Heart left ventricle (tissue), 13 donors: ENCODE measurements around the gene RNF167.

Source experiments
- POLR2A ChIP-seq, 2 donors: fragments of 450-650 bp; IDR thresholded peaks; one replicate each; pipeline ENCODE4 v1.6.1; 2017; ENCODE audit warnings: antibody characterized with exemption in 2 of 2, mild to moderate bottlenecking in 2 of 2, moderate library complexity in 2 of 2
- TF ChIP-seq, protein P1 (sequence below), 12 donors: fragments of 200-600 bp; sonication (generic) in 4 of 12; IDR thresholded peaks; one replicate each; pipeline versions ENCODE4 v1.5.0 to v1.8.0; 2018 to 2022; ENCODE audit warnings: antibody characterized with exemption in 12 of 12, mild to moderate bottlenecking in 5 of 12
- donor health status: ischemic (EF 13 %, LVEDD 7.1; RV severe dilation, severe dysfunction).
- donor health status: DM: no; HTN: yes; CAD: no.
- donor health status: DM: no; HTN: no; CAD: no.
- donor health status: ischemic (EF 25% LVEDD 6.9; RV normal size, moderate dysfunction).
- donor health status: ischemic (EF 25% LVEDD 5.7; RV mildly dilated, moderate dysfunction).
- donor health status: ischemic (EF 35%, LVEDD 5.7; RV mildly dilated, moderate dysfunction).
- donor health status: nonischemic (EF 11% LVEDD 7.7; RV severe dilation, severe dysfunction).
- donor health status: DM: yes; HTN: yes; CAD: no.
- donor health status: PGD.
- donor health status: ischemic (EF 29% LVEDD 5.4; RV normal size, mild dysfunction).
- donor health status: nonischemic (EF 23%, LVEDD 6.1; RV moderate dilation, normal function).

DNA sequence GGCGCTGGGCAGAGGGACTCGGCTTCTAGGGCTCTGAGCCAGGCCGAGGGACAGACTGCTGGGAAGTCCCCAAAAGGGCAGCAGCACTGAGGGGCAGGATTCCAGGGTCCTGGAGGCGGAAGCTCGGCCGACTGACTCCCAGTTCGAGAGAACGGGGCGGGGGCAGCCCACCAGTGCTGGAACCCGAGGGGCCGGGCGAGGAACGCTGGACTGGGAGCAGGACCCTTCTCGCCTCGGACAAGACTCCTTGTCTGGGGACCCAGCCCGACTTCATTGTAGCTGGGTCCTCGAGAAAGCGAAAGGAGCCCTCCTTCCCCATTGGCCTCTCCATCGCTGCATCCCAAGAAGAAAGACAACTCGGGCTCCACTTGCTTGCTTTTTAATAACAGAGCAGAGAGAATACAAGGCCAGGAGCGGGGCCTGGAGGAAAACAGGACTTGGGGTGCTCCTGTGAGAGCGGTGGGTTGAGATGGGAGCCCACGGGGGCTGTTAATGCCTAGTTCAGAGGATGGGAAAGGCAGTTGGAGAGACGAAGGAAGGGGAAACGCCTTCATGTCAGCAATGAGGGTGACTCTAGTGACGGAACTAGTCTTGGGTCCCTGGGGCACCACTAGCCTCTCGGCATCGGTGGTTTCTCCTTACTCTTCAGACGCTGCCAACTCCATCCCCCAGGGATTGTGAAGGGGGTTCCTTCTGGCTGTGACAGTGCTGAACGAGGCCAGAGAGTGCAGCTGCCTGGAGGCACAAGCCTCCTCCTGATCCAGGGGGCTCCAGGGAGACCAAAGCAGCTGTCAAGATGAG lies 47.9 kb downstream of the RNF167 start:
- TF ChIP-seq, protein P1, sequence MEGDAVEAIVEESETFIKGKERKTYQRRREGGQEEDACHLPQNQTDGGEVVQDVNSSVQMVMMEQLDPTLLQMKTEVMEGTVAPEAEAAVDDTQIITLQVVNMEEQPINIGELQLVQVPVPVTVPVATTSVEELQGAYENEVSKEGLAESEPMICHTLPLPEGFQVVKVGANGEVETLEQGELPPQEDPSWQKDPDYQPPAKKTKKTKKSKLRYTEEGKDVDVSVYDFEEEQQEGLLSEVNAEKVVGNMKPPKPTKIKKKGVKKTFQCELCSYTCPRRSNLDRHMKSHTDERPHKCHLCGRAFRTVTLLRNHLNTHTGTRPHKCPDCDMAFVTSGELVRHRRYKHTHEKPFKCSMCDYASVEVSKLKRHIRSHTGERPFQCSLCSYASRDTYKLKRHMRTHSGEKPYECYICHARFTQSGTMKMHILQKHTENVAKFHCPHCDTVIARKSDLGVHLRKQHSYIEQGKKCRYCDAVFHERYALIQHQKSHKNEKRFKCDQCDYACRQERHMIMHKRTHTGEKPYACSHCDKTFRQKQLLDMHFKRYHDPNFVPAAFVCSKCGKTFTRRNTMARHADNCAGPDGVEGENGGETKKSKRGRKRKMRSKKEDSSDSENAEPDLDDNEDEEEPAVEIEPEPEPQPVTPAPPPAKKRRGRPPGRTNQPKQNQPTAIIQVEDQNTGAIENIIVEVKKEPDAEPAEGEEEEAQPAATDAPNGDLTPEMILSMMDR (IDR thresholded peaks at IDR 0.05) = no peak
- TF ChIP-seq POLR2A (IDR thresholded peaks at IDR 0.05) = peak in 1 of 2 donors; percentile 24
